GM13976 (cell line): ENCODE measurements around the gene MRNIP.

Experiments
- DNase-seq: peaks from one replicate; pipeline ENCODE4 v3.0.0; 2012; ENCODE audit warnings: low spot score
- CTCF ChIP-seq: IDR thresholded peaks from 2 replicates; pipeline ENCODE4 v1.5.1; 2012; ENCODE audit warnings: borderline replicate concordance, mild to moderate bottlenecking; ENCODE audit not compliant: insufficient read depth; ENCODE audit errors: extremely low read depth, missing control alignments, control extremely low read depth
- in situ Hi-C: fragments of 300-500 bp; cut with MboI; formaldehyde crosslinking; loops from one replicate; pipeline ENCODE4 v1.12.0; 2022; ENCODE audit warnings: low sequenced_read_pairs, mixed read lengths, inconsistent platforms; ENCODE audit not compliant: unreplicated experiment

The MRNIP gene

GRCh38 chr5:179812997-179813607 is 45.5 kb downstream of the MRNIP start:
- in situ Hi-C loops, result no loop called here
- DNase-seq, result no peak
- no peak for TF ChIP-seq CTCF

GRCh38 chr5:179812135-179812825 is 46.3 kb downstream of the MRNIP start:
- no peak for DNase-seq
- TF ChIP-seq CTCF, result no peak
- in situ Hi-C loops, result no loop called here

- in situ Hi-C loops, result no loop called here
- no peak for TF ChIP-seq CTCF
- peak; percentile 92 for DNase-seq
These were observed 52.2 kb downstream of the MRNIP start, which contains the start of gene MGAT4B for GRCh38 chr5:179806250-179807048. Gene MGAT4B (minus strand): TSS chr5:179806866. CDS start chr5:179806583, 283 bp downstream.

GRCh38 chr5:179805529-179806249 is 52.9 kb downstream of the MRNIP start:
- peak; percentile 82 for DNase-seq
- TF ChIP-seq CTCF, result no peak

GRCh38 chr5:179805070-179805528 is 53.5 kb downstream of the MRNIP start:
- DNase-seq, result no peak
- in situ Hi-C loops, result no loop called here
- no peak for TF ChIP-seq CTCF

More at GRCh38 chr5:179805529-179806249, 52.9 kb downstream of the MRNIP start:
- in situ Hi-C loops, result no loop called here

- no peak for TF ChIP-seq CTCF
- DNase-seq, result no peak
- in situ Hi-C loops, result no loop called here
These were observed 54.1 kb downstream of the MRNIP start for GRCh38 chr5:179804555-179804947.
